Left hindlimb (tissue), 1 donor: ENCODE measurements around the gene MLLT10.
A peak's percentile ranks its signal among the peaks of the same experiment; 100 is the strongest.

Experiments used
- DNase-seq: peaks from one replicate; pipeline ENCODE4 v3.0.0-alpha.2; 2018

MLLT10 gene

DNA sequence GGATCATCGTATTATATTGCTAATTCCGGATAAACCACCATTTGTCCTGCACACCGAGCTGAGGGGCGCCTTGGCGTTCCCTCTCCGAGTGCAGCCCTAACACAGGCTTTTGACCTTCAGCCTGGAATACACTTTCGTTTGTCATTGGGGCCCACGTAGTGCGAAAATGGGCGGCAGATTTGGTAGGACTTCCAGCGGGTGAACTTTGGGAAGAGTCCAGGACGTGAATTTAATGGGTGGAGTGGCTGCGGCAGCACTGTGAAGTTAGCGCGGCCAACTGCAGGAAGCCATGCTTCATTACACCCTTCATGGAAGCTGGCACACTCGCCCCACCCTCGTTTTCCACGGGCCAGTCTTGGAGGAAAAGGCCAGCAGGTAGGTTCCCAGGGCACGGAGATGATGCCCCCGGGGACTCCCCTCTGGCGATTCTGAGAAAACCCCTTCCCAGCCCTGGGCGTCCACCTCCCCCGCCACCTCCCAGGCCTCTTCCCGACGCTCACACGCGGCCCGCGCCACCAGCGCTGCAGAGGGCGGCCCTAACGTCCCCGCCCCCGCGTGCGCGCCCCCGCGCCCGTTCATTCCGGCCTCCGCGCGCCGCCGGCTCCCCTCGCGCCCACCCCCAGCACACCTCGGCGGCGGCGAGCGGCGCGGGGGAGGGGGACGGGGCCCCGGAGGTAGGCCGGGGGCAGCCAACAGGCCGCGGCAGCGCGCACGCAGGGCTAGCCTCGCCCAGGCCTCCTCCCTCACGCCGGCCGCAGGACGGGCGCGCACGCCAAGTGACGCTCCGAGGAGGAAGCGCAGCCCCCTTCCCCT is at the start of gene MLLT10:
MLLT10 (plus strand) TSS at position 766 of the 813 bp plus-strand sequence. CDS start 413 bp downstream, outside the sequence.
- DNase-seq, result peak; percentile 98

DNA sequence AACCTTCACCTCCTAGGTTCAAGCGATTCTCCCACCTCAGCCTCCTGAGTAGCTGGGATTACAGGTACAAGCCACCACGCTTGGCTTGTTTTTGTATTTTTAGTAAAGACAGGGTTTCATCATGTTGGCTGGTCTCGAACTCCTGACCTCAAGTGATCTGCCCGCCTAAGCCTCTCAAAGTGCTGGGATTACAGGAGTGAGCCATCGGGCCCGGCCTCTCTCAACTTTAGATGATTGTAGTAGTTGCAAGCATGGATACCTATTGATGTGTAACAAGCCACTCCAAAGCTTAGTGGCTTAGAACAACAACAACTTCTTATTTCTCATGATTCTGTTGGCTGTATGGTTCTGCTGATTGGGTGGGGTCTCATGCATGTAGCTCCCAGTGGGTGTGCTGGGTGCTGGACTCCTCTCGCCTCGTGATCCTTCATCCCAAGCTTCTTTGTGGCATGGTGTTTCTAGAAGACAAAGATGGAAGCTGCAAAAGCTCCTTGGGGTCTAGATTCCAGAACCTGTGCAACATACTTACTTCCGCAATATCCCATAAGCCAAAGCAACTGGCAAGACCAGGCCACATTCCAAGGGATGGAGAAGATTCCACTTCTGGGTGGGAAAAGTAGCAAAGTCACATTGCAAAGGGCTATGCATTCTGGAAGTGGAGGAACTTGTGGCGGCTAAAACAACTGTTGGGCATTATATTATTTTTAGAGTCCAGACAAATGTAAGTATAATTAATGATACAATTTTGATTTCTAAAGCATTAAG is 46.4 kb upstream of the MLLT10 start:
- DNase-seq, result no peak

DNA sequence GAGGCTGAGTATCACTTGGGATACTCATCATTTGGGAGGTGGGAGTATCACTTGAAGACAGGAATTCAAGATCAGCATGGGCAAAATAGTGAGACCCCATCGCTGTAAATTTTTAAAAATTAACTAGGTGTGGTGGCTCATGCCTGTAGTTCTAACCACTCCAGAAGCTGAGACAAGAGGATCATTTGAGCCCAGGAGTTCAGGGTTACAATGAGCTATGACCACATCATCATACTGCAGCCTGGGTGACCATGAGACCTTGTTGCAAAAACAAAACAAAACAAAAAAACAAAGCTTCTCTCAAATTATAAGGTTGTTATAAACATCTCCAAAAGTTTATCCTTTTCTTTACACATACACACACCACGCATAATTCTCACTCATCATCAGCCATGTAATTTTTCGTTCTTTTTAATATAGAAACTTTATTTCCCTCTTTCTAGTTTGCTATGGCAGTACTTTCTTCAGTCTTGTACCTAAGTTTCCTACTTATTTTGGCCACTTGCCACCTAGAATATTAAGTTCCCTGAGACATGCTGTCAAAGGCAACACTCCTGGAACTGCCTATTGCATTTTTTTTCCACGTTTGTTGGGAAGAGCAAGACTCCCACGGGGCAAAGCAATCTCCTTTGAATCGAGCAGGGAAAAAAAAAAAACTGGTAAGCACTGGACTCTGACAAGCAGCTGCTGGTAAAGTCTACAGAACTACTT is 45.6 kb upstream of the MLLT10 start:
- DNase-seq, result no peak

DNA sequence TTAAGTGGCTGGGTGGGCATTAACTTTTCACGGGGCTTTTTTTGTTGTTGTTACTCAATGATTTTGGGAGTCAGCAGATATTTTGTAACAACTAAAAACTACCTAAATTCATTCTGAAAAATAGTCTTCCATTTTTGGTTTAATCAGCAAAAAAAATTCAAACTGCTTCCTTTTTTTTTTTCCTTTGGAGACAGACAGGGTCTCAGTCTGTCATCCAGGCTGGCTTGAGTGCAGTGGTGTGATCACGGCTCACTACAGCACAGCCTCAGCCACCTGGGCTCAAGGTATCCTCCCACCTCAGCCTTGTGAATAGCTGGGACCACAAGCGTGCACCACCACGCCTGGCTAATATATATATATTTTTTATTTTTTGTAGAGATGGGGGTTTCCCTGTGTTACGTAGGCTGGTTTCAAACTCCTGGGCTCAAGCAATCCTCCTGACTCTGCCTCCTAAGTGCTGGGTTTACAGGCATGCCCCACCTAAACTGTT is 45.0 kb upstream of the MLLT10 start:
- no peak for DNase-seq

DNA sequence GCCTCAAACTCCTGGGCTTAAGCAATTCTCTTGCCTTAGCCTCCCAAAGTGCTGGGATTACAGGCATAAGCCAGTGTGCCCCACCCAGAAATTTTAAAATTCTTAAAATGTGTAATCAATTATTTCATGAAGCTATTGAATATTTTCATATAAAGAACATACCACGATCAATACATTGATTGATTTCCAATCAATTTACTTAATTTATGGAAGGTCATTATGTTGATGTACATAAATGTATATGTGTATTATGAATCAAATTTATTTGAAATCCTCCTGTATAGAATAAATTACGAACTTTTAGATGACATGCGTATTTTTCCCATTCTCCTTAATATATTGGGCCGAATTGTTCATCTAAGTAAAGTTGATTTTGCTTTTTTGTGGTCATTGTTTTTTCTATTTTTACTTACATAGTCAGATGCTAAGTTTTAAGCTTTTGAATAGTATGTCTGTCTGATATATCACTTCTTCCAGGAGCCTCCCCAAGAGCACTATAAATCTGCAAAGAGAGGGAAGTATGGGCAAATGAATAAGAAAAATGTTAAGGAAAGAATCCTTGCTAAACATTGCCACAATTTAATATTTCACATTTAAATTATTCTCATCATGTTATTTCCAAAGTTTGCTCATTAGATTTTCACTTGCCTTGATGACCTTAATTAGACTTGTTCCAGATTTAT is 43.9 kb upstream of the MLLT10 start:
- no peak for DNase-seq

DNA sequence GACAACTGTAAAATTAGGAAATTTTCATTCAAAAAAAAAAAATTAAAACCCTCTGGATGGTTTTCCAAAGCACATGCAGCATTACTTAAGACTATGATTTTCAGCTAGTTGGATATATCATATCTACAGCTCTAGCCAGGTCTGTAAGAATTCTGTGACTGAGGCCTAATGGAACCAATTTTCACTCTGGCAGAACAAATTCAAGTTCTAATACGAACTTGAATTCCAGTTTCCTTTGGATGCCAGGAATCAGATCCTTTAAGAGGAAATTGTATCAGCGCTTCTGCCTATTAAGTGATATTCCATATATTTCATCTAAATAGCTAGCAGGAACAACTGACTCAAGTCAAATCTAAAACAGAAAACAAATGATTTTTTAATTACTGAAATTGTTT is 43.3 kb upstream of the MLLT10 start:
- no peak for DNase-seq

DNA sequence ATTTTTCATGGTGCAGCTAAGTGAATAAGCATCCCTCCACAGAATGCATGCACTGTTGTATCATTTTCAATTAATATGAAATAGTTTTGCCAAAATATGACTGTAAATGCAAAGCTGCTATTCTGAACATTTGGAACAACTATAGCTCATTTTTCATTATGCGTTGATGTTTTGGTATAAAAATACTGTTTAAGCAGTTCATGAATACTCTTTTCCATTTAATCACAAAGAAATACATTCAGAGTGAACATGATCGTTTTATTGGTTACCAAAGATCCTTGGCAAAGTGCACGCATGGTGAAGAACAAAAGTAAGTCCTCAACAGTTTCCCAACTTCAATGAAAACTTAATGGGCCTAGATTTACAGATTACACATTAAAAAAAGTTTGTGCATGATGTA is 41.6 kb upstream of the MLLT10 start:
- DNase-seq, result no peak

DNA sequence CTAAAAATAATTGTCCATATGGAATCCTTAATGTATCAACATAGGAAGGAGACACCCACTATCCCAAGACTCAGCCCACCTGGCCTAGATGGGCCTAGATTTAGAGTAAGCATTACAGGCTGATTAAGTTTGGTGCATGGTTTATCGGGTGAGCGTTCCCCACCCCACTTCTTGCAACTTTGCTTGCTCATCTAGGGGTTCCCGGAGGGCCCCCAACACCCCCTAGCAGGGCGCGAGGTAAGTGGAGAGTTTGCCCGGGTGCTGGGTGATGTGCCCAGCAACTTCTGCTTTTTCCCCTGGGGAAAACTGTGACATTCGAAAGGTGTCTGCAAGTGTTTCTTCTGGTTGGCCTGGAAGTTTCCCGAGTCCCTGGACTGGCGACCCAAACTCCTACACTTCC is 40.2 kb upstream of the MLLT10 start:
- DNase-seq, result peak; percentile 45

DNA sequence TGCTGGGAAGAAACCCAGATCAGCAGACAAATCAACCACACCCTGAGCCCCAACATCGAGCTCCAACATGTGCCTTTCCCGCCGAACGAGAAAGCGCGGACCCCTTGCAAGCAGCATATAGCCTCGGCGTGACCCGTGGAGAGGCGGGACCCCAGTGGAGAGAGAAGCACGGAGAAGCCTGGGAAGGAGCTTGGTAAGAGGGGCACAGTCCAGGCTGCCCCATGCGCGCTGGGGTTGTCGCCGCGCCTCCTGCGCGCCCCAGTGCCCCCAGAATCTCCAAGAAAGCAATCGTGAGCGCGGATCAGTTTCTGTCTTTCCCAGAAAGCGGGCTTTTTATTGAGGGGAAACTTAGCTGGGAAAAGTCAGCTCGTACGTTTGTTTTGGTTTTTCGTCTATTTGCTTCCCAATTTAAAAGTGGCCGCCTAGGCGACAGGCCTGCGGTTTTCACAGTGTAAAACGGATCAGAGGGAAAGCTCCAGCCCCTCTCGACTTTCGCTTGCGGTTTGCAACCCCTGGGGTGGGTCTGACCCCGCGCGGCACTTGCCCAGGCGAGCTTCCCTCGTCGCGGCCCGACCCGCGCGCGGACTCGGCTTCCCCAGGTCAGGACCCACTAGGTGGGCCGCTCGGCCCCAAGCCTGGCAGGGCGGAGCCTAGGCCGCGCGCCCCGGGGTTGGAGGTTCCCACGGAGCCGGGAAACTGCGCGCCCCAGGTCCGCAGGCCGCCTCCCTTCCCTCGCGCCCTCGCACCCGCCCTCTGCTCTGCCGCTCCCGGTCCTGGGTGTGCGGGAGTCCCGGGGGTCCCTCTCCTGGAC is 39.6 kb upstream of the MLLT10 start:
- DNase-seq, result peak; percentile 69

DNA sequence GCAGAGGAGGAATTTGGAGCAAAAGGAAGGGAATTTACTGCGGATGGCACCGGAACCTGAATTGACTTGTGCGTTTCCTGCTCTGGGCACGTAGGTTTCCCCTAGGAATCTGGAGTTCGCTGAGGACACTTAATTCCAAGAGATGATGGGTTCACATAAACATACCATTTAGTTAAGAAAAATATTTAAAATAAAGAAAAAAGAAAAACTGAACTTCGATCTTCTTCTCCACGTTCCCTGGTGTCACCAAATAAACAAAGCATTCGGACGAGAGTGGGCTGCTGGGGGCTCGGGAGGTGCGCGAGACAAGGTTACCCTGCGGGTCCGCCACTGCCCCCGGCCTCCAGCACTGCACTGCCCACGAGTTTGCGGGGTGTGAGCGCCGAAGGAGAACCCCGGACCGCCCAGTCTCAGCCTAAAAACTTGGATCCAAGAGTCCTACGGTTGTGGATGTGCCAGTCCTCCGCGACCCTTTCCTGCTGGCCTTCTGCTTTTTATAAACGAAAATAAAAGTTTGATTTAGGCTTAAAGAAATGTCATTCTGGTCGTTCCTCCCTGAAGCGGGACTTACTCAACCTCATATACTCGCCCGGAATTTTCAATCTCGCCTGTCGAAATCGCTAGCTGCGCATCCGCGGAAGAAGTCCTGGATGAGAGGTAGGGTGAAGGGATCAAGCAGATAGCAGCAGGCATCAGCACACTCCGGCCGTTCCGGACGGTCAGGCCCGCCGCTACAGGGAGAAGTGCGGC is 38.9 kb upstream of the MLLT10 start:
- peak; percentile 57 for DNase-seq

DNA sequence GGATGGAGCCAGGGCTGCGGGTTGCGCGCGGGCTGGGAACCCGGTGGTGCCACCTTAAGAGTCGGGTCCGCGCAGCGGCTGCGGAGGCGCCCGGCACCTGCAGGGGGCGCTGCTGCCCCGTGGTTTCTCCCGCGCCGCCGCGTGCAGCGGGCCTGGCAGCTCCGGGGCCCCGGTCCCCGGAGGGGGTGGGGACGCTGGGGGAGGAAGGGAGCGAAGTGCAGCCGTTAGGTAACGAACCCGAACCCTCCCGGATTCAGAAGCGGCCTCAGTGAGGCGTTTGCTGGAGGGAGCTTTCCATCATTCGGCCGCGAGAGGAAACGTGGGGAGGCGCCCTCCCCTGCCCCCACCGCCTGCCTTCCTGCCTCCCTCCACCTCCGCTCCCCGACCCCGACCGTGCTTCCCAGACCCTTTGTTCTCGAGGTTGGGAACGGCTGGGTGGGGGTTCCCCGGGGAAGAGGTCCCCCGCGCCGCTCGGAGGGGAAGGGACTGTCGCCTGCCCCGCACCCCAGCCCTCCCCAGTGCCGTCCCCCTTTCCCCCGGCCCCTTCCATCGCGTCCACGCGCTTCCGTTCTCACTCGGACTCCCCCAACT is 38.2 kb upstream of the MLLT10 start:
- peak; percentile 93 for DNase-seq

DNA sequence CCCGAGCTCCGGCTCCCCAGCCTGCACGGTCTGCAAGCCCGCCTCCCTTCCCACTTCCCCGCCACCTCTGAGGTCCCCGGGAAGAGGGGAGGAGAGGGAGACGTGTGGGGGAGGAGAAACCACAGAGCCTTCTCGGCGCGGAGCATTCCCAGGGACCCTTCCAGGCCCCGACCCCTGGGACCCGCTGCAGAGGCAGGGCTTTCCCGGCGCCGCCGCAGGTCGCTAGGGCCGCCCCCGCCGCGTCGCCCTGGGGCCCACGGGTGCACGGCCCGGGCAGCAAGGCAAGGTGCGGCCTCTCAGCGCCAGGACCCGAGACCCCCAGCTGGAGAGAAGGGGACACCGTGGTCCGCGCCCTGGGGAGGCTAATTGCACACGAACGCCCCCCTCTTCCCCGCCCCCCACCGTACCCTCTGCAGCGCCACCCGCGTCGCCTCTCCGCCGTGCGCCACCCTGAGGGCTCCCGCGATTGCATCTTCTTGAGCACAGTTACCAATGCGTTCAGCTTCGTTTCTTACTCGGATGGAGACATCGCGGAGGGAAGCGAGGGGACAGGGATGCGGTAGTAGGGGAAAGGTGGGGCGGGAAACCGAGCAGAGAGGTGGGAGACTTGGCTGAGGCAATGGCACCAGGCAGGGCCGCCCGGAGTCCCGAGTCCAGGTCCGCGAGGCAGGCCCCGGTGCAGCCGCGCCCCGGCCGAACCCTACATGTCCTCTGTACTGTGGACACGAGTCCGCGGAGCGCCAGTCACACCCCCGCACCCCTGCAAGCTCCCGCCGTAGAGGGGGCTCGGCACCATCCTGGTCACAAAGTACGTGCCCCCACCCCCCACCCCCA is 37.5 kb upstream of the MLLT10 start:
- DNase-seq, result peak; percentile 83

DNA sequence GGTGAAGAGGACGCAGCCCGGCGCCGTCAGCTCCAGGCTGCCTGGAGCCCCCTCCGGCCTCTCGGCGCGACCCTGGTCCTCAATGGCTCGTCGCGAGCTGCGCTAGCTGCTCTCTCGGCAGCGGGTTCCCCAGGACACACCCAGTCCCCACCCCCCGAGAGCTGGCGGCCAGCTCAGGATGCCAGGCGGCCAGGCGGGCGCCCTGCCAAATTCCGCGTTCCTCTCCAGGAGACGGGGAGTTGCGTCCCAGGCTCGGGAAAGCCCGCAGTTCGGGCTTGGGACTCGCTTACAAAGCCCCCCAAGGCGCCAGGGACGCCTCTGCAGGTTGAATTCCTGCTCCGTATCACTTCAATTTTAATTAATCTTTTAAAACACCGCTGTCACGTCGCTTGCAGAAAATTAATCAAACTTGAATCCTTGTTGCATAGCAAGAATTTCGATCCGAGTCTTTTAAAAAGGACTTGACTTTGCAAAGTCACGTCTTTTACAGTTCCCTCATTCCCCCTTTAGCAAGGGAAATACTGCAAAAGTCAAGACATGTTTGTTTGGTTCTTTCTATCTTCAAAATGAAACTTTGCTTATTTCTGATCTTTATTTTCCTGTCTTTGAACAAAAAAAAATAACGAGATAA is 36.7 kb upstream of the MLLT10 start:
- DNase-seq, result peak; percentile 96

DNA sequence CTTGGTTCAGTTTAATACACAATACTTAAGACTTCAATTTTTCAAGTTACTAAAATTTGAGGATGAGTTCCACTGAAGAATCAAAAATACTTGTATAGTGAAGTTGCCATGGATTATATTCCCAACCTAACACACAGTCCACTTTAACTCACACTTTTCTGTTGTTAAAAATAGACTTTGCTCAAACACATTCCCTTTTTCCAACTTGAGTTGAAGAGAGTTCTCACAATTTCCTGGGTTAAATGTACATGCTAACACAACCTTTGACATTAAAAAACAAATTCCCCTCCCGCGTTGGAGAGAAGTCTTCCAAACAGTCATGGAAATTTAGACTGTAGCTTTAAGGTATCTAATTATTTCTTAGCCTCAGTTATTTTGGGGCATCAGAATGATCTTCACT is 35.7 kb upstream of the MLLT10 start:
- DNase-seq, result no peak

DNA sequence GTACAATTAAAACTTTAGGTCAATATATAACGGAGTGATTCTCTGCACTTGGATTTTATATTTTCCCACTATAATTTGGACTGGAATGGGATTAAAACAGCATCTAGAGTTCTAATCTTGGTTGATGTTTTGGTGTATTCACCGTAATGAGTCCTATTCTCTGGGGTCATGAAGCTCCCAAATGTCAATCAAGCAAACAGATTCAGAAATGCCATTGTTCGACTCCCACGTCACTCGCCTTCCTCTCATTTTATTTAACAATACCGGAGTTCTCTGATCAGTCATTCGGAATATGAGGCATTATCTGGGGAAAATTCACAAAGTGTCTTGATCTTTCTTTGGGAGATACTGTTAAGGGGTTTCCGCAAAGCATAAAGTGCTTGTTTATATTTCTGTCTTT is 35.0 kb upstream of the MLLT10 start:
- DNase-seq, result no peak

DNA sequence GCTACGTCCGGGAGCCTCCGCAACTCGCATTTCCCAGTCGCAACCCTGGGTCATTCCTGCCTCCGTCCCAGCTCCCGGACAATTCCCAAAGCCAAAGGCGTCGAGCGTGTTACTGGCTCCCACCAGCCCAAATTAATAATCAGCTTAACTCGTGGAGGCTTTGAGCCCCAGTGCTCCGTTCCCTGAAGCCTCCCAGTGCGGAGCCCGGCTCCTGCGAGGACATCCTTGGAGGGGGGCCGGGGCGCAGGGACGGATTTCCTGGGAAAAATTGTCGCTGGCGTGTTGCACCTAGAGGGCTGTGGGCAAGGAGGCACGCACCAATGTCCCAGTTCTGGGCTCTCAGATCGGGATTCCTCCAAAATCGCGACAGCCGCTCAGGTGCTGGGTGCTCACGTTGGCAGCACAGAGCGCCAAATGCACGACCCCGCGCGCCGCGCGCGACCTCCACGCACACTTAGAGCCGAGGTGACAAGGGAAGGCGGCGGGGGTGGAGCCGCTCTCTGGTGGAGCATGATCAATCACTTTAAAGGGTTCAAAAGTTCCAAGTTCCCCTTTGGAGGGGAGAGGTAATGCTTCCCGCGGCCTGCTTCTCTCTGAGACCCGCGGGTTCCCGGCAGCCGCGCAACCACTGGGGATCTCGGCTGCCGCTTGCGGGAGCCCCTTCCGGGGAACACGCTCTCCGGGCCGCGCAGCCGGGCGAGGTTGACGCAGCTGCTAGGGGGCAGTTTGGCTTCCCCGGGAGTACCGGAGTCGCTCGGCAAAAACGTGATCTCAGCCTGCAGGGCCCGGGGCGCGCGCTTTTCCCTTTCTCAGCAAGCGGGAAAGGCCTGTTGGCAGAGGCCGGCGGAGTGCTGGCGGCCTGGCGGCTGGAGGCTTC is 34.1 kb upstream of the MLLT10 start:
- peak; percentile 67 for DNase-seq

DNA sequence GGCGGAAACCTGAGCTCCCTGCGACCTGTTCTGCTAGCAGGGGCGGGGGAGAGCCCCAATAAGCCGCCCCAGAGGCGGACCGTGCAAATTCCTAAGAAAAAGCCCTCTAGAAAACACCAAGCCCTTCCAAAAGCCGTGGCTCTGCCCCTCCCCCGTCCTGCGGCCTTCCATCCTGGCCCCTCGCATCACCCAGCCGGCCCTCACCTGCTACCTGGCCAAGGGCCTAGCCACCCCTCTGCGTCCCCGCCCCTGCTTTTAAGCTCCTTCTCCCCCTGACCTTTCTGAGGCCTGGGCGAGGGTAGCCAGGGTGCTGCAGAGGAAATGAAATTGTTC is 33.5 kb upstream of the MLLT10 start:
- DNase-seq, result no peak

DNA sequence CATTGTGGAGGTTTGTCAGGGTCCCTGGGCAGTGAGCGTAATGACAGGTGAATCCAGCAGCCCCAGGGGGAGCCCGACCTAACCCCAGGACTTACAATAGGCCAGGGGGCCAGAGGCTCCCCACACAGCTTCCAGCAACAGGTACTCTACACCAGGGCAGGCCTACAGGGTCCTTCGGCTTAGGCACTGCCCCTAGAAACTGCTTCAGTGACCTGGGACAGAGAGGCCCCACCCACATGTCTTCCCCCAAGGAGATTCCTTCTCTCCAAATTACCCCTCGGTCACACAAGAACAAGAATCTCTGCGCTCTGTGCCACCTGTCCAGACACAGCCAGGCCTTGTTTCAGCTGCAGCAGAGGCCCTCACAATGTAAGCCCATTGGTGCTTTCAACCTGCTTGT is 32.9 kb upstream of the MLLT10 start:
- no peak for DNase-seq
